HepG2 (cell line): Measurements from ENCODE around the gene SCARF1. TPM values are rescaled to one million over a fixed set of nuclear protein-coding genes. Genes with fewer than 3 reads are reported as not detected.

Experiments
- ATAC-seq: fragments of 200-7000 bp; cut with Tn5 transposase; 3 replicates; pipeline ENCODE4 v1.9.1; 2020; ENCODE audit warnings: mild to moderate bottlenecking, moderate library complexity
- BruUV-seq: library from RNA; stranded (reverse); fragments of 400-500 nt; replicated peaks from 2 replicates; lab custom pipeline; 2021; lab: Mats Ljungman, UMichigan
- CTCF ChIA-PET: fragments of 300-600 bp; formaldehyde crosslinking; extraction: SDS; loops from one replicate; lab custom pipeline; 2021; ENCODE audit warnings: low total read pairs, inconsistent platforms, low intra/inter-chr PET ratio; lab: Yijun Ruan, JAX
- POLR2A ChIA-PET: fragments of 350-600 bp; sonication (Branson Sonifier 250); formaldehyde crosslinking; loops from one replicate; lab custom pipeline; 2020; ENCODE audit warnings: antibody characterized with exemption, inconsistent platforms; lab: Yijun Ruan, JAX
- DNase-seq: peaks from one replicate; pipeline ENCODE4 v3.0.0-alpha.2; 2015; ENCODE audit warnings: low spot score
- FAIRE-seq: peaks from 3 replicates; lab custom pipeline; 2011; peaks lifted over from hg19 to GRCh38; lab: Jason Lieb, UNC
- H2AFZ ChIP-seq: one replicate; pipeline ENCODE4 v1.6.1; 2011; ENCODE audit warnings: low read length, inconsistent platforms
- H3K27ac ChIP-seq: fragments of 300-600 bp; 3 replicates; pipeline ENCODE4 v1.8.0; 2011; ENCODE audit warnings: mixed run types, mild to moderate bottlenecking, mixed read lengths, low read length, inconsistent platforms; ENCODE audit not compliant: insufficient read depth; ENCODE audit errors: extremely low read length
- H3K27me3 ChIP-seq, 2 experiments: fragments of 200-600 bp in 1 of 2; 2 replicates in 1 of 2; 3 replicates in 1 of 2; pipeline versions ENCODE4 v1.6.0 to v1.8.0; 2011; ENCODE audit warnings: low read length in 2 of 2, mild to moderate bottlenecking in 2 of 2, moderate library complexity in 2 of 2, inconsistent platforms in 1 of 2; ENCODE audit not compliant: insufficient read depth in 2 of 2, control insufficient read depth in 1 of 2
- H3K36me3 ChIP-seq, 2 experiments: fragments of 200-600 bp in 1 of 2; replicated peaks in 1 of 2; 2 replicates in 1 of 2; 3 replicates in 1 of 2; pipeline versions ENCODE4 v1.5.1 to v1.8.0; 2011; ENCODE audit warnings: low read length in 2 of 2, inconsistent platforms in 1 of 2; ENCODE audit not compliant: insufficient read depth in 2 of 2, control insufficient read depth in 1 of 2
- H3K4me1 ChIP-seq: 2 replicates; pipeline ENCODE4 v1.5.1; 2012; ENCODE audit warnings: low read length, inconsistent platforms; ENCODE audit not compliant: insufficient read depth
- H3K4me2 ChIP-seq: 2 replicates; pipeline ENCODE4 v1.6.0; 2011; ENCODE audit warnings: low read depth, low read length, inconsistent platforms
- H3K4me3 ChIP-seq, 3 experiments: fragments of 200-600 bp in 1 of 3; sonication (generic), shearing (Covaris generic) in 1 of 3; replicated peaks in 1 of 3; 2 replicates each; pipeline ENCODE4 v1.5.1; 2011 to 2016; ENCODE audit warnings: low read length in 3 of 3, inconsistent platforms in 2 of 3, low read depth in 2 of 3, mild to moderate bottlenecking in 2 of 3, control low read depth in 1 of 3, mixed read lengths in 1 of 3; ENCODE audit not compliant: insufficient read depth in 1 of 3
- H3K79me2 ChIP-seq: one replicate; pipeline ENCODE4 v1.6.1; 2011; ENCODE audit warnings: low read length, inconsistent platforms; ENCODE audit not compliant: insufficient read depth
- H3K9ac ChIP-seq: 2 replicates; pipeline ENCODE4 v1.6.0; 2011; ENCODE audit warnings: mild to moderate bottlenecking, low read depth, low read length, inconsistent platforms; ENCODE audit not compliant: insufficient read depth
- H3K9me3 ChIP-seq: 2 replicates; pipeline ENCODE4 v1.5.1; 2012; ENCODE audit warnings: mild to moderate bottlenecking, low read length
- H4K20me1 ChIP-seq: 2 replicates; pipeline ENCODE4 v1.6.0; 2011; ENCODE audit warnings: inconsistent platforms, mild to moderate bottlenecking, low read length, moderate library complexity; ENCODE audit not compliant: insufficient read depth
- AHDC1 ChIP-seq: sonication (generic); formaldehyde crosslinking; IDR thresholded peaks from 2 replicates; pipeline ENCODE4 v1.5.1; 2020; ENCODE audit warnings: mild to moderate bottlenecking, missing genetic modification reagents, borderline replicate concordance
- FOSL2 ChIP-seq: sonication (generic); formaldehyde crosslinking; IDR thresholded peaks from 2 replicates; pipeline ENCODE4 v1.4.0; 2020; ENCODE audit warnings: missing genetic modification reagents
- HNF4G ChIP-seq, 2 experiments: sonication (generic) in 1 of 2; formaldehyde crosslinking in 1 of 2; IDR thresholded peaks; 2 replicates each; pipeline versions ENCODE4 v1.4.0 to v1.6.1; 2011 to 2020; ENCODE audit warnings: borderline replicate concordance in 2 of 2, low read depth in 2 of 2, mild to moderate bottlenecking in 2 of 2, low read length in 1 of 2, missing genetic modification reagents in 1 of 2, moderate library complexity in 1 of 2
- NBN ChIP-seq: fragments of 450-650 bp; conservative IDR thresholded peaks from 2 replicates; pipeline ENCODE4 v1.6.1; 2017
- NFIC ChIP-seq: IDR thresholded peaks from 2 replicates; pipeline ENCODE4 v1.6.1; 2012; ENCODE audit warnings: mild to moderate bottlenecking, low read length, inconsistent platforms
- NR2F6 ChIP-seq, 2 experiments: IDR thresholded peaks; 2 replicates each; pipeline ENCODE4 v1.6.1; 2016; ENCODE audit warnings: antibody characterized with exemption in 1 of 2, mild to moderate bottlenecking in 1 of 2
- RBM22 ChIP-seq: fragments of 200-400 bp; formaldehyde crosslinking; optimal IDR thresholded peaks from 2 replicates; pipeline ENCODE3; 2017; ENCODE audit warnings: mild to moderate bottlenecking, low read length, moderate library complexity
- SAP130 ChIP-seq: IDR thresholded peaks from 2 replicates; pipeline ENCODE4 v1.6.1; 2016; ENCODE audit warnings: low read depth
- SIX1 ChIP-seq: sonication (generic); formaldehyde crosslinking; IDR thresholded peaks from 2 replicates; pipeline ENCODE4 v1.4.0; 2020; ENCODE audit warnings: missing genetic modification reagents, borderline replicate concordance
- SOX5 ChIP-seq: IDR thresholded peaks from 2 replicates; pipeline ENCODE4 v1.6.1; 2016; ENCODE audit warnings: borderline replicate concordance
- SP4 ChIP-seq: sonication (generic); formaldehyde crosslinking; IDR thresholded peaks from 2 replicates; pipeline ENCODE4 v1.8.1; 2023; ENCODE audit warnings: mild to moderate bottlenecking, missing genetic modification reagents
- XBP1 ChIP-seq: sonication (generic); formaldehyde crosslinking; IDR thresholded peaks from 2 replicates; pipeline ENCODE4 v1.5.0; 2020; ENCODE audit warnings: missing genetic modification reagents
- ZNF274 ChIP-seq: sonication (generic); formaldehyde crosslinking; IDR thresholded peaks from 2 replicates; pipeline ENCODE4 v1.5.1; 2020; ENCODE audit warnings: mild to moderate bottlenecking, missing genetic modification reagents
- ZNF3 ChIP-seq: IDR thresholded peaks from 2 replicates; pipeline ENCODE4 v1.7.0; 2017; ENCODE audit warnings: inconsistent platforms
- ZNF580 ChIP-seq: IDR thresholded peaks from 2 replicates; pipeline ENCODE4 v1.6.1; 2016; ENCODE audit warnings: low read depth, borderline replicate concordance
- ZSCAN5A ChIP-seq: sonication (generic); formaldehyde crosslinking; IDR thresholded peaks from 2 replicates; pipeline ENCODE4 v1.8.0; 2022; ENCODE audit warnings: mild to moderate bottlenecking, missing genetic modification reagents, borderline replicate concordance
- WGBS: methylation state at CpG from one replicate; pipeline ENCODE4 v1.1.6; 2017; ENCODE audit warnings: low lambda C conversion rate; 5-methylcytosine and 5-hydroxymethylcytosine counted together
- in situ Hi-C: cut with HindIII; loops from 2 replicates; pipeline ENCODE4 v1.10.0; 2017; ENCODE audit warnings: low pct_unique_long_range_greater_than_20kb; ENCODE audit not compliant: extremely low pct_ligation_motif_present
- intact Hi-C: fragments of 100-400 bp; cut with micrococcal nuclease; formaldehyde crosslinking; loops from one replicate; pipeline ENCODE4 v1.10.0; 2022; ENCODE audit not compliant: unreplicated experiment
- polyA plus RNA-seq, 8 experiments: library from polyadenylated mRNA; depleted of rRNA in 3 of 8; stranded (reverse) in 7 of 8; unstranded in 1 of 8; fragments of >200 nt; fragmentation: Illumina TruSeq in 4 of 8; extraction: Trizol in 4 of 8; gene quantifications; 2 replicates each; pipeline versions ENCODE4 v1.2.1 to v1.2.3, GENCODE V29; 2011 to 2016; ENCODE audit warnings: low read depth in 4 of 8, missing spikeins in 1 of 8, mixed read lengths in 1 of 8; ENCODE audit not compliant: insufficient read depth in 1 of 8
- total RNA-seq, 5 experiments: library from RNA; depleted of rRNA; stranded (reverse); fragments of >200 nt; fragmentation: Illumina TruSeq; extraction: Trizol; gene quantifications; 2 replicates each; pipeline ENCODE4 v1.2.3, GENCODE V29; 2016; ENCODE audit warnings: low read depth in 1 of 5

SCARF1 gene
- total and polyA plus RNA-seq, 2 of the 13 experiments (the other 11 are each of a cell fraction or from before 2014, with no cell fraction given) = 0.24 to 0.71 TPM

- H3K4me1 ChIP-seq = peaks cover 62% of the 10 kb centered on the region
- H3K36me3 ChIP-seq = no peaks in the 10 kb centered on the region; a peak in 2 of 5 replicates
- ATAC-seq (no peak; the same call in 2 of the 3 replicates), FAIRE-seq (peak; percentile 73), DNase-seq (peak; percentile 41)
- no peaks in the 10 kb centered on the region for H3K9me3 ChIP-seq
- H2AFZ ChIP-seq = no peak overlapping the region
- 60% methylated on average over 22 of the region's 25 CpGs for WGBS
- BruUV-seq = no TSS peak
- intact Hi-C loops (no loop called here), in situ Hi-C loops (no loop called here)
- H3K4me3 ChIP-seq = peak overlapping the region in 1 of 3 experiments; percentile 13; a peak in 1 of 6 replicates
- no peaks in the 10 kb centered on the region for H4K20me1 ChIP-seq
- ChIA-PET POLR2A (no interaction called here), CTCF (interaction anchor here (1.4 kb wide), 1 partner anchor 19 kb away, joined by 5 read pairs; no protein-coding TSS in a partner anchor)
- no peak overlapping the region for H3K27ac ChIP-seq
- no peaks in the 10 kb centered on the region for H3K27me3 ChIP-seq
- H3K9ac ChIP-seq = no peak overlapping the region
- H3K4me2 ChIP-seq = peak overlapping the region; percentile 32; the same call in 1 of the 2 replicates
- H3K79me2 ChIP-seq = no peaks in the 10 kb centered on the region
- no peak for TF ChIP-seq ZNF3 (CRISPR knock-in tag)
- TF ChIP-seq RBM22 = no peak
- TF ChIP-seq ZNF580 (CRISPR knock-in tag) = no peak
- TF ChIP-seq SP4 = 0 out of 2 replicates have a peak, but pooled peaks have one; percentile 24
- TF ChIP-seq NFIC = 0 out of 2 replicates have a peak, but pooled peaks have one; percentile 30
- TF ChIP-seq ZSCAN5A = no peak
- peak; percentile 73; the same call in 1 of the 2 replicates for TF ChIP-seq HNF4G (IDR thresholded peaks at IDR 0.05; ENCODE audit: borderline replicate concordance, low read depth, low read length)
- no peak for TF ChIP-seq HNF4G (CRISPR knock-in tag; IDR thresholded peaks at IDR 0.05; ENCODE audit: borderline replicate concordance, low read depth)
- TF ChIP-seq AHDC1 (CRISPR knock-in tag) = no peak
- TF ChIP-seq ZNF274 = 0 out of 2 replicates have a peak, but pooled peaks have one; percentile 60
- peak; percentile 96 for TF ChIP-seq FOSL2 (CRISPR knock-in tag)
- peak; percentile 62 for TF ChIP-seq NR2F6 (IDR thresholded peaks at IDR 0.05)
- TF ChIP-seq NR2F6 (CRISPR knock-in tag; IDR thresholded peaks at IDR 0.05) = peak; percentile 77
- peak; percentile 26 for TF ChIP-seq SAP130 (CRISPR knock-in tag)
- TF ChIP-seq XBP1 = no peak
- peak; percentile 48; the same call in 1 of the 2 replicates for TF ChIP-seq SOX5 (CRISPR knock-in tag)
- TF ChIP-seq NBN = no peak
- no peak for TF ChIP-seq SIX1 (CRISPR knock-in tag)
Observed at GRCh38 chr17:1592751-1593629, 52.5 kb downstream of the SCARF1 start.
